Stimulated activated CD8-positive, alpha-beta memory T cell treated with anti-CD3 and anti-CD28 coated beads, Interleukin-7, amount 100 ng/mL, for 24 hours (primary cell): Measurements from ENCODE around the gene WDR27.

ENCODE experiments used
- DNase-seq: peaks from one replicate; pipeline ENCODE4 v3.0.0-alpha.2; 2020; ENCODE audit warnings: low read depth

The WDR27 gene

DNA sequence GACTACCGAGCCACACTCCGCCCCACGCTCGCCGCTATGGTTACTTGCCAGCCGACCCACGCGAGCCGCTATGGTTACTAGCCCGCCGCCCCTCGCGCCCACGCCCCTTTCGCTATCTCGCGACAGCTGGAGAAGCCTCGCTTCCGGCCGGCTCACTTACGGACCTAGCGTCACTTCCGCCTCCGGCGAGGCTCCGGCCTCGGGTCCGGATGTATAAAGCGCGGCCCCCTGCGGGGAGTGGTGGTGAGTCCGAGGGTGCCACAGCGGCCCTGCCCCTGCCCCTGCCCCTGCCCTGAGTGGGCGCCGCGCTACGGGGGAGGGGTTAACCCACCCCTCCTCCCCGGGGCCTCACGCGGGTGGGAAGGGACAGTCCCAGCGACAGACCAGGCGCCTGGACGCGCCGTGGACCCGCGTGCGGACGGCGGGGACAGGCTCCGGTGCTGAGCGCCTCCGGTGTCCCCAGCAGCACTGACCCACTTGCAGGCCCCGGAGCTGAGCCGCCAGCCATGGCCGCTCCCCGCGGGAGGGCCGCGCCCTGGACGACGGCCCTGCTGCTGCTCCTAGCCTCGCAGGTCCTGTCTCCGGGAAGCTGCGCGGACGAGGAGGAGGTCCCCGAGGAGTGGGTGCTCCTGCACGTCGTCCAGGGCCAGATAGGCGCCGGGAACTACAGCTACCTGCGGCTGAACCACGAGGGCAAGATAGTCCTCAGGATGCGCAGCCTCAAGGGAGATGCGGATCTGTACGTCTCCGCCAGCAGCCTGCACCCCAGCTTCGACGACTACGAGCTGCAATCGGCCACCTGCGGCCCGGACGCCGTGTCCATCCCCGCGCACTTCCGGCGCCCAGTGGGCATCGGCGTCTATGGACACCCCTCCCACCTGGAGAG lies at the start of gene WDR27, which contains the start of gene C6orf120:
WDR27 (minus strand) TSS at position 76 of the 886 bp plus-strand sequence. CDS start 13,024 bp downstream, outside the sequence.
C6orf120 (plus strand) TSS at position 173 of the 886 bp plus-strand sequence; CDS start at position 507, 334 bp downstream.
- DNase-seq = peak; percentile 97

DNA sequence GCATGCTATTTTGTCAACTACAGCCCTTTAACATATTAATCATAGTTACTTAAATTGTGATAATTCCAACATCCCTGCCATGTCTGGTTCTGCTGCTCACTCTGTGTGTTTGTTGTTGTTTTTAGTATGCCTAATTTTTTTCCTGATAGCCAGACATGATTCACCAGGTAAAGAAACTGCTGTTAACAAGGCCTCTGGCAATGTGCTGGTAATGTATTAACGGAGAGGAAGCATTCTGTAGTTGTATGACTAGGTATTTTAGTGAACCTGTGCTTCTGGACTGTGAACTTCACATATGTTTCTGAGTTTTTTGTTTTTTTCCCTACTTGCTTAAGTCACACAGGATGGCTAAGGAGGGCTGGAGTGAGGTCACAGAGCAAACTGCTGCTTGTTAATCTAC lies 44.7 kb upstream of the WDR27 start:
- no peak for DNase-seq

DNA sequence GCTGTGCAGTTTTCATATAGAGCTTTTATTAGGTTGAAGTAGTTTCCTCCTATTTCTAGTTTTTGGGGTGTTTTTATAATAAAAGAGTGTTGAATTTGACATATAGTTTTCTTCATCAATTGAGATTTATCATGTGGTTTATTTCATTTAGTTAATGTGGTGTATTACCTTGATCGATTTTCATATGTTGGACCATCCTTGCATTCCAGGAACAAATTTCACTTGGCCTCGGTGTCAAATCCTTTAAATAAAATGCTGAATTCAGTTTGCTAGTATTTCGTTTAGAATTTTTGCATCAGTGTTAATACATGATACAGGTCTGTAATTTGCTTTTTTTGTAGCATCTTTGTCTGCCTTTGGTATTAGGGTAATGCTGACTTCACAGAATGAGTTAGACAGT lies 43.6 kb upstream of the WDR27 start:
- DNase-seq = no peak

DNA sequence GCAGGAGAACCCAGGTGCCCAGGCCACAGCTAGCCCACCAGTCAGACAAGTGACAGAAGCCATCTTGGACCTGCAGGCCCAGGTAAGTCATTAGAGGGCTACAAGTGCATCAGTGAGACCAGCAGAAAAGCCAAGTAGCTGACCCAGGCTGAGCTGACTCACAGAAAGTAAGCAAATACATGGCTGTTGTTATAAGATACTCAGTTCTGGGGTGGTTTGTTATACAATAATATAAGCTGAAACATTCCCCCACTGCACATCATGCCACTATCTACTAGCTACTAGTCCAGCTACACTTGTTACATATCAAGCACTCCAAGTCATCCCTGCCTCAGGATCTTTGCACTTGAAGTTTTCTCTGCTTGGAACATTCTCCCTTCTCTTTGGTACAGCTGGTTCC lies 39.5 kb upstream of the WDR27 start:
- no peak for DNase-seq

DNA sequence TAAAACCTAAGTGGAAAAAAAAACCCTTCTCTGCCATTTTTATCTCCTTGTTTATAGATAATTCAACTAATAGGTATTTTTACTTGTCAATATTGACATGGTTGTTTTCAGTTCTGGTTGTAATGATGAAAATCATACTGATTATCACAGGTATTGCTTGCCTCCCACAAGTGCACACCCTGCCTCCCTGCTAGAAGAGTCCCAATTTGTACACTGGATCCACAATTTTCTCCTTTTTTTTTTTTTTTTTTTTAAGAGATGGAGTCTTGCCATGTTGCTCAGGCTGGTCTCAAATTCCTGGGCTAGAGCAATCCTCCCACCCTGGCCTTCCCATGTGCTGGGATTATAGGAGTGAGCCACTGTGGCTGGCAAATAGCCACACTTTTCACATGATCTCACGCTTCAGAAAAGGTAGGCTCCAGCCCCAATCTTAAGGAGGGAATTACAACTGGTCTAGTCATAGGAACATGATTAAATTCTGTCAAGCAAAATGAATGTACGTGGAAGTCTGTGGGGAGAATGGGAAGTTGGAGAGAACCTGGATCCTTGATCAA lies 37.2 kb upstream of the WDR27 start:
- no peak for DNase-seq

DNA sequence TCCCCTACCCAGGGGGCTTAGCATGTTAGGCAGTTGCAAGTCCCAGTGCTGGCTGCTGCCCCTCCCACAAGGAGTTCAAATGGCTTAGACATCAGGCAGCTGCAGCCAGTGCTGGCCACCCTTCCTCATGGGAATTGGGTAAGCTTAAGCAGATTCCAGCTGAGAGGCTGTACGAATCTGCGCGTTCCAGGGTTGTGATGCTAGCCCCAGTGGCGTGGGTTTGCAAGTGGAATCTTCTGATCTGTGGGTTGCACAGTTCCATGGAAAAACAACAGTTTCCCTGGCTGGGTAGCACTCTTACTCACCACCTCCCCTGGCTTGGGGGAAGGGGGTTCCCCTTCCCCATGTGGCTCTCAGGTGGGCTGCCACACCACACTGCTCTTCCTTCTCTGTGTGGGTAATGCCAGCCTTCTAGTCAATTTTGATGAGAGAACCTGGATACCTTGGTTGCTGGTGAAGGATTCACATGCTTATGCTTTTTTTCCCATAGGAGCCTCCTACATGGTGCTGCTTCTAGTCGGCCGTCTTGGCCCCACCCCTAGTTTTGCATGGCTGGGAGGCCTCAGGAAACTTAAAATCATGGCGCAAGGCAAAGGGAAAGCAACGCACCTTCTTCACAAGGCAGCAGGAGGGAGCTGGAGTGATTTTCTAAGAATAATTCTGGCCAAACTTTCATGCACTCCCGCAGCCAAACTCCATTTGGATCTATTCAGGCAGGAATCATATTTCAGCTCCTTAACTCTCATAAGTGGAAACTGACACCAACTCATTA lies 36.6 kb upstream of the WDR27 start:
- no peak for DNase-seq

DNA sequence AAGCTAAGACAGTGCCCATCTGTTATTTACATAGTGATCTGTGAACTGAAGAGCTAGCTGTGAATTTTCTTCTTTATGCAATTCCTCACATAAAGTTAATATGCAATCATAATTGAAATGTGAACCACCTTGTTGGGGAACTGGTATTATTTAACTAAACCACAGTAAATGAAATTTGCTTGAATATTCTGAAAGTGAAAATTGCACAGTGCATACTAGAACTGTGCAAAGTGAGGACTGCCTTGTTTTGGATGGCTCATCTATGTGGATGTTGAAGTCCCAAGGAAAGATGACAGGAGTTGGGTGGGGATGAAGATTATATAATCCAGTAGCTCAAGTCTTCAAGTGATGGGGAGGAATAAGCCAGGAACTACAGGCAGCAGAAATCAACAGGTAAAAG lies 28.1 kb upstream of the WDR27 start:
- DNase-seq = no peak

DNA sequence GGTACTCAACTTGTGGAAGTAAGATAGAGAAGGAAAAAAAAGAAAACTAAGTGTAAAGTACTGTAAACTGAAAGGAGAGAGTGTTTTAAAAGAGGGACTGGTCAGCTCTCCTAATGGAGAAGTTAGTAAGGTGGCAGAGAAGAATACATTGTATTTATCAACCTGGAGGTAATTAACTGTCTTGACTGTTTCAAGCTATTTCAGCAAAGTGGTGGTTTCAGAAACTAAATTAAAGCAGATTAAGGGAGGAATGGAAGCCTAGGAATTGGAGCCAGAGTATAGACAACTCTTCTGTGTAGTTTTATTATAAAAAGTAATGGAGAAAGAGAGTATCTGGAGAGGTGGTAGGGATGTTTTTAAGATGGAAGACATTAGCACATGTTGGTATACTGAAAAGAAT lies 25.1 kb upstream of the WDR27 start:
- no peak for DNase-seq

DNA sequence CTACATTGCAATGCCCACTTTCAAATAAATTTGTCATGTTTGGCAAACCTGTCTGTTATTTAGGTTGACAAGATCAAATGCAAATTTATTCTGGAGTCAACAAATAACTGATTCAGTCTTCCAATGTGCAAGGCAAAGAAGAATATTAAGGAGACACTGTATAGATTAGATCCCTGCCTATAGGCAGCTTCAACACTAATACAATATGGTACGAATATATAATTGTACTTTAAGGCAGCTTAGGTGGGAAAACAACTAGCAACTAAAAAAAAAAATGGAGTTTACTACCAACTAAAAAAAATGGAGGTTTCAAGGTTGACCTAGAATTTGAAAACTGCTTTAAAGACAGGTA lies 24.2 kb upstream of the WDR27 start:
- DNase-seq = no peak

DNA sequence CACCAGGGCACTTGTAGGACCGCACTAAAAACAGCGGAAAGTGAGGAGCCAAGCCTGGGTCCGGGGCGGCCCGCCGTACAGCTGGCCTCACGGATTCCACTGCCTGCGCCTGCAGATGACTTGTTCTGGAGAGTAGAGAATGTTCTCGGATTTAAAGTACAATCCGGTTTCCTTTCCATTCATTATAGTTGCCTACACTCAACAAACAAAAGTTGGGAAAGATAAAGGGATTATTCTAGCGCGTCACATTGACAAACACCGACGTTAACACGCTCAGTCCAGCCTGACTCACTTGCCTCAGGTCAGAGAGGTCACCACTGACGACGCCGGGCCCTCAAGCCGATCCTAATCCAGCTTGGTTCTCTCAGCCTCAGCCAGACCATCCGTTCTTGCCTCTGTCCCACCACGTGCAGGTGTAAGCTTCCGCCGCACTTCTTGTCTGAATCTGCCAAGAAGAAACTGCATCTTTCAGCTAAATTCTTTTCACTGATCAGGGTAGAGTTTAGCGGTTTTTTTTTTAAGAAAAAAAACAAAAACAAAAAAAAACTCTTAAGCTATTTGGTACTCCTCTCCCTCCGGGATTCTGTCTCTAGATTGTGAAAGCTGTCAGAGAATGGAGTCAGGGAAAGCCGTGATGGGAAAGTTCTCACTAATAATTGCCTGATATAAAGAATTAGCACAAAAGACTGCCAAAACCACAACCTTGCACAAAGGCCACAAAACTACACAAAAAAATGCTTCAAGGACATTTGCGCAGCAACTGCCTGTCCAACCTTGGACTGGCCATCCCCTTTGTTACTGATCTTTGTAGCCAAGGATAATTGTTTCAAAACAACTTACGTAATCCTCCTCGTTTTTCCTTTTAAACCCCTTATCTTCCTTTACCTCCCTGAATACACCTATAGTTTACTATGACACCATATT lies 23.6 kb upstream of the WDR27 start:
- DNase-seq = no peak

DNA sequence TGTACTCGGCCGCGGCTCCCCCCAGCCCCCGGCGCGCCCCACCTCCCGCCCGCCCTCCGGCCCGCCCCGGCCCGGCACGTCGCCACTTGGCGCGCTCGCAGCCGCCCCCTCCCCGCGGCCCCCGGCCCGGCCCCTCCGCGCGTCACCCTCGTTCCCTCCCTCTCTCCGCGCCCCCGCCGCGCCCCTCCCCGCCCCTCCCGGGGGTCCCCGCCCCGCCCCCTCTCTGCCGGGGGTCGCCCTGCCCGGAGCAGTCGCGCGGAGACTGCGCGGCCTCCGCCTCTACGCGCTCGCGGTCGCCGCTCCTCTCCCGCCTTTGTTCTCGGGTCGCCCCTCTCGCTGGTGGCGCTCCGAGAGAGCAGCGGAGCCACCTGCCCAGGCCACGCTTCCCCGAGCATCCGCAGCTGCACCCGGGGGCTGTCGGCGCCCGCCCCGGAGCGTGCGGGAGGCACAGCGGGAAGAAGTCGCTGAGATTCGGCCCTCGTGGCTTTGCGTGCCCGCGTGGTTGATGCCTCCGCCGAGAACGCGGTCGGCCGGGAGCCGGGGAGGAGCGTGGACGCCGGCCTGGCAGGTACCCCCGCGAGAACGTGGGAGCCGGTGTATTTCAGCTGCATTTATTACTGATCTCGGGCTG lies 22.8 kb upstream of the WDR27 start, which contains the start of gene PHF10:
PHF10 (minus strand) TSS at position 7 of the 631 bp plus-strand sequence. CDS start 569 bp downstream, outside the sequence.
- peak; percentile 53 for DNase-seq

DNA sequence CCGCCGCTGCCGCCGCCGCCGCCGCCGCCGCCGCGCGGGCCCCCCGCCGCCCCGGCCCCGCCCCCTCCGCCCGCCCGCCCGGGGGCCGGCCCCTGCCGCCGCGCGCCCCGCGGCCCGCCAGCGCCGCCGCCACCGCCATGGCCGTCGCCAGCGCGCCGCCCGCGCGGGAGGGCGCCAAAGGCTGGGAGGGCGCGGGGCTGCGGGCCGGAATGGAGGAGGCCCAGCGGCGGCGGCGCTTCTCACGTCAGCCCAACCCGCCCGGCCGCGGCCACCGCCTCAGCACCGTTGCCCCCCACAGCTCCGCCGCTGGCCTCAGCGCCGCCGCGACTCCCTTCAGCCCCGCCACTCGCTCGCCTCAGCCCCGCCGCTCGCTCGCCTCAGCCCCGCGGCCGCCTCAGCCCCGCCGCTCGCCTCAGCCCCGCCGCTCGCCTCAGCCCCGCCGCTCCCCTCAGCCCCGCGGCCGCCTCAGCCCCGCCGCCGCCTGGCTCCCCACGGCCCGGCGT lies 22.2 kb upstream of the WDR27 start:
- DNase-seq = peak; percentile 13

DNA sequence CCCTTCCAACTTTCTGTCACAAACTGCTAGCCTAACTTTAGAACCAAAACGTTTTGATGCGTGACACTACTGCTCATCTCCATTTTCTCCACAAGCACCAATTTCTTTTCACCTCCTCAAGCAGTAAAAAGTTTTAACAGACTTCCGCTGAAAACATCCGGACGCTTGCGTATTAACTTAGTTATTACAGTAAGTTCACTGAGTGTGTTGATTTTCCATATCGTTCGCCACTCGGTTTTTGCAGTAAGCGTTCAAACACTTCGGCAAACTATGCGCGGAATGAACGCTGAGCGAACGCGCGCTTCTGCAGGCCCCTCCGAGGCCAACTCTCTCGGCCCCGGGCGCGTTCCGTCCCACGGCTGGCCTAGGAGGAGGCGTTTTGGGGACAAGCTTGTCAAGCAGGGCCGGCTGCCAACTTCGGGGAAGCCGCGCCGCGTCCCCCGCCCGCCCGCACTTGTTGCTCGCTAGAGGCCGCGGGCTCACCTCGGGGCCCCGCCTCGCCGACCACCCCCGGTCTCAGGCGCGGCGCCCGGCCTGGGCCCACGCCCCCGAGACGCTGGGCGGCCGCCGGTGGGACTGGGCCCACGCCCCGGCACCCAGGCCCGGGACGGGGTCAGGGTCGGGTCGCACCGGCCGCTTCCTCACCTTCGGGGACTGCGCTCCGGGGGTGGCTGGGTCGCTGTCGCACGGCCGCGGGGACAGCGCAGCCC lies 21.5 kb upstream of the WDR27 start:
- DNase-seq = peak; percentile 35

DNA sequence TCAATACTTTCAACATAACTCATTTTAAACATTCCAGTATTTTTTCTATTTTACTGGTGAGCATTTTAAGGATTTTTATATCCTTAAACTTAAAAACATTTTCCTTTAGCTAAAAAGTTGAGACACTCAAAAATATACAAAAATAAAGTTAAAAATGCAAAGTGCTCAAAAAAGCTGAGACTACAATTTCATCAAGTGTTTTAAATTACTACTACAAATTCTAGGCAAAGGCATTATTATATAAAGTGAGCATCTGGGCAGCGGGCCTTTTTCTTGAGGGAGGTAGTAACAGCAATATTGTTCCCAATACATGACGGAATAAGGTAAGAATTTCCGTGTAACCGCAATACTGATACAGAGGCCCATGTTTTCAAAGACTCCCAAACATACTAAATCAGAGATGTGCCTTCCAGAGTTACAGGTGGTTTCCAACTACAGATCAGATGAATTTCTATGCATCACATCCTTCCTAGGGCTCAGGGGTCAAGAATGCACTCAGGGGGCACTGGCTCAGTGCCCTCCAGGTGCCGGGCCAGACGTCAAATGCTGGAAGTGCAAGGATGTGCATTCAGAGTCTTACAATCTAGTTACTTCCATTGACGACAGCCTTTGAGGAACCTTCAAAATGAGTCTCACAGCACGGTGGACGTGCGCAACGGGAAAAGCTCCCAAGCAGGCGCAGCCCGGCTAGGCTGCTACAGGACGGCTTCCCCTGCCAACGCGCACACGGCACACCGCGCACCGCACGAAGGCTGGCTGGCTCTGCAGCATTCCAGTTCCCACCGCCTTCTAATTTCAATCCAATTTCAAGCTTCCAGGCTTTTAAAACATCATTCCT lies 20.8 kb upstream of the WDR27 start:
- no peak for DNase-seq

DNA sequence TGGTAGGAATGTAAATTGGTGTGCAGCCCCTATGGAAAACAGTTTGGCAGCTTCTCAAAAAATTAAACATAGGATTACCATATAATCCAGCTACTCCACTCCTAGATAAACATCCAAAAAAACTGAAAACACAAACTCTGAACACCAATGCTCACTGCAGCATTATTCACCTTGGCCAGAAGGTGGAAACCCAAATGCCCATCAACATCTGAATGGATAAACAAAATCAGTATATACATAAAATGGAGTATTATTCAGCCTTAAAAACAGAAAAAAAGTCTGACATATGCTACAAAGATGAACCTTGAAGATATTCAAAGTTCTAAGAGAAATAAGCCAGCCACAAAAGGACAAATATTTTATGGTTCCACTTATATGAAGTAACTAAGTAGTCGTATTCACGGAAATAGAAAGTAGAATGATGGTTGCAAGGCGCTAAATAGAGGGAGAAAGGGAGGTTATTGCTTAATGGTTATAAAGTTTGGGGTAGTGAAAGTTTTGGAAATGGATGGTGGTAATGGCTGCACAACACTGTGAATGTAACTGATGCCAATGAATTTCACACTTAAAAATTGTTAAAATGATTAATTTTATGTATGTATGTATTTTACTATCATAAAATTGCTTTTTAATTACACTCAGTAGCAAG lies 18.5 kb upstream of the WDR27 start:
- DNase-seq = no peak

DNA sequence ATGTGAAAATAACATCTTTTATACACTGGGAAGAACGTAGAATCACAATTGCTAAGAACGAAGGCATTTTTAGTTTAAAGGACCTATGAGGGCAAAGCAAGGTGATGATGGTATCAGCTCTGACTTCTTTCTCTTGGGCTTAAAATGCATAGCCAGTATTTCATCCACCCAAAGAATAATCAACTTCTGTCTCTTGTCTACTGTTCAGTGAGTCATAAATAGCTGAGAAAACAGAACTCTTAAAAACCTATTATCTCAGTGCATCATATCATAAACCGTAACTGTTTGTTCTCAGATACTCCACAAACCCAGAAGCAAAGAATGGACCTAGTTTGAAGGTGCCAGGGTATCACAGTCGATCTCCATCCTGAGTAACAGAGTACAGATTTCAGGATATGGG lies 17.3 kb upstream of the WDR27 start:
- DNase-seq = no peak

DNA sequence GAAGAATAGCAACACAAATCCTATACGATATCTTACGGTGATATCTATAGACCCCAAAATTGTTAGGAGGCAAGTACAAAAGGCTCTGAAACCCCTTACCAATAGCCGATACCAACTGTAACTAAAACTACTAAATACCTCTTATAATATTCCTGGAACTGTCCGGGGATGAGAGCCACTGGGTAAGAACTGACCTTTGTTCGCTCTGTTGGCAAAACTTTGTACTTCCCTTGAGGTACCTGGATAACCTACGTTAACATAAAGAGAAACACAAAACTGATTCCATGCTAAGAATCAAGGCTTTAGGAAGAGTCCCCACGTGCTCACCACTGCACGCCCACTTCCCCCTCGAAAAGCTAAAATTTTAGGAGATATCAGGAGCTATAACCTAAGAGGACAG lies 12.8 kb upstream of the WDR27 start:
- DNase-seq = no peak

DNA sequence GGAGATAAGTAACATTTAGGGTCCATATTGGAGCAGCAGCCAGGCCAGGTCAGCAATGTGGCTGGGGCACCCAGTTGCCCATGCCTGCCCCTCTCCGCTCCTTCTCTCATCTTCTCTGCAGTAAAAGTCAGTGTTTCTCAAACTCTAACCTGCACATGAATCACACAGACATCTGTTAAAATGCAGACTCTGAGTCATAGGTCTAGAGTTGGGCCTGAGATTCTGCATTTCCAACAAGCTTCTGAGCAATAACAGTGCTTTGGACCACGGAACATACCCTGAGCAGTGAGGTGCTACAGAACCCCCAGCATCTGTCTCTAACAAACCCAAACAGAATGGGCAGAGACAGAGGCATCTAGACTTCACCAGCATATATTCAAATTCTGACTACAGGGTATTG lies 12.3 kb upstream of the WDR27 start:
- no peak for DNase-seq

DNA sequence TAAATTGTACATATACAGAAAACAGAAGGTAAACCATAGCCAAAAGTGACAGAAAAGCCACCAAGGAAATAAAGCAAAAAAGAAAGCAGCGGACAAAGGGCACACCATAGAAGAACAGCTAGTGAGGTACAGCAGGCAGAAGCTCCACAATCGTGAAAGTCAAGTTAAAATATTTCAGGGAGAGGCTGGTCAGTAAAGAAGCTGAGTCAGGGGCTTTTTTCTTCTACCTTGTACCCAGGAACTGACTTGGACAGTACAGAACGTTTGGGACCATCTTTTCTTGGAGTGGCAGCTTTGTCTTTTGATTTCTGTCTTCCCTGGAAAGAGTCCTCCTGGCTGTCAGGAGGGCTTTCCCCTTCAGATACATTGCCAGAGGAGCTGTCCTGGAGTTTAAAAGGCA lies 8.2 kb upstream of the WDR27 start:
- no peak for DNase-seq
